ENCODE data around the gene ATP5ME. TPM values are rescaled to one million over a fixed set of nuclear protein-coding genes. Genes with fewer than 3 reads are reported as not detected.

ATP5ME gene
- total and polyA plus RNA-seq, 2 of the 13 experiments (the other 11 are each of a cell fraction or from before 2014, with no cell fraction given), result 305 to 753 TPM

DNA sequence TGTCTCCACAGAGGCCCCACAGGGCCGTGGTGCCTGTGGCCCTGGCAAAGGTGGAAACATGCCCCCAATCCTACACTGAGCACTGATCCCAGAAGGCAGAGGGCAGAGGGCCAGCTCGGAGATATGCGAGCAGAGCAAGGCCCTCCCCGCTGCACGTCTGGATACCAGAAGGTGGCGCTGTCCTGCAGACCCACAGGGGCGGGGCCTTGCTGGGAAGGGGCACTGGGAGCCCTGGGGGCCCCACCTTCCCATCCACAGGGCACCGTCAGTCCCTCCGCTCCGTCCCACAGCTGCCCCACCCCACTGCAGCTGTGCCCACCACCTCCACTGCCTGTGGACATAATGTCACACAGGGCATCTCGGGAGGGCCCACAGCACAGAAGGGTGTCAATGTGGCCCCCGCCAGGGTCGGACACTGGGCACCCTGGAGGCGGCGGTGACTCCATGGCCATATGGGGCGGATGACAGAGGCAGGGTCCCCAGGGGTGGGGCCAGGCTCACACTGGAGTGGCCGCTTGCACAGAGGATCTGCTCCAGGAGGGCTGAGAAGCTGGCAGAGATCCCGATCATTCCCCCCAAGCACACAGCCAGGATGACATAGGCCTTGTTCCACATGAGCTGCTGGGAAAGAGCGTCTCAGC, 10.0 kb upstream of the ATP5ME start (continued):
- TF ChIP-seq, protein P1, sequence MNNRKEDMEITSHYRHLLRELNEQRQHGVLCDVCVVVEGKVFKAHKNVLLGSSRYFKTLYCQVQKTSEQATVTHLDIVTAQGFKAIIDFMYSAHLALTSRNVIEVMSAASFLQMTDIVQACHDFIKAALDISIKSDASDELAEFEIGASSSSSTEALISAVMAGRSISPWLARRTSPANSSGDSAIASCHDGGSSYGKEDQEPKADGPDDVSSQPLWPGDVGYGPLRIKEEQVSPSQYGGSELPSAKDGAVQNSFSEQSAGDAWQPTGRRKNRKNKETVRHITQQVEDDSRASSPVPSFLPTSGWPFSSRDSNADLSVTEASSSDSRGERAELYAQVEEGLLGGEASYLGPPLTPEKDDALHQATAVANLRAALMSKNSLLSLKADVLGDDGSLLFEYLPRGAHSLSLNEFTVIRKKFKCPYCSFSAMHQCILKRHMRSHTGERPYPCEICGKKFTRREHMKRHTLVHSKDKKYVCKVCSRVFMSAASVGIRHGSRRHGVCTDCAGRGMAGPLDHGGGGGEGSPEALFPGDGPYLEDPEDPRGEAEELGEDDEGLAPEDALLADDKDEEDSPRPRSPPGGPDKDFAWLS (CRISPR knock-in tag; IDR thresholded peaks at IDR 0.05; ENCODE audit: borderline replicate concordance), result no peak
- no peak for TF ChIP-seq ZFP36 (IDR thresholded peaks at IDR 0.05; ENCODE audit: borderline replicate concordance, low read depth, low read length, partially characterized antibody)
- TF ChIP-seq NKX3-1 (CRISPR knock-in tag; IDR thresholded peaks at IDR 0.05), result no peak
- TF ChIP-seq, protein P2, sequence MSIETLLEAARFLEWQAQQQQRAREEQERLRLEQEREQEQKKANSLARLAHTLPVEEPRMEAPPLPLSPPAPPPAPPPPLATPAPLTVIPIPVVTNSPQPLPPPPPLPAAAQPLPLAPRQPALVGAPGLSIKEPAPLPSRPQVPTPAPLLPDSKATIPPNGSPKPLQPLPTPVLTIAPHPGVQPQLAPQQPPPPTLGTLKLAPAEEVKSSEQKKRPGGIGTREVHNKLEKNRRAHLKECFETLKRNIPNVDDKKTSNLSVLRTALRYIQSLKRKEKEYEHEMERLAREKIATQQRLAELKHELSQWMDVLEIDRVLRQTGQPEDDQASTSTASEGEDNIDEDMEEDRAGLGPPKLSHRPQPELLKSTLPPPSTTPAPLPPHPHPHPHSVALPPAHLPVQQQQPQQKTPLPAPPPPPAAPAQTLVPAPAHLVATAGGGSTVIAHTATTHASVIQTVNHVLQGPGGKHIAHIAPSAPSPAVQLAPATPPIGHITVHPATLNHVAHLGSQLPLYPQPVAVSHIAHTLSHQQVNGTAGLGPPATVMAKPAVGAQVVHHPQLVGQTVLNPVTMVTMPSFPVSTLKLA (IDR thresholded peaks at IDR 0.05), result no peak
- TF ChIP-seq HNRNPUL1 (IDR thresholded peaks at IDR 0.05; ENCODE audit: low read depth, low read length), result no peak
- no peak for TF ChIP-seq ZNF7 (CRISPR knock-in tag; IDR thresholded peaks at IDR 0.05)
- TF ChIP-seq AGO1 (IDR thresholded peaks at IDR 0.05; ENCODE audit: low read depth, low read length, poor library complexity, severe bottlenecking), result peak; percentile 60
- TF ChIP-seq PHB2 (IDR thresholded peaks at IDR 0.05; ENCODE audit: partially characterized antibody), result no peak
- peak; percentile 49; the same call in 1 of the 2 replicates for TF ChIP-seq YEATS2 (CRISPR knock-in tag; IDR thresholded peaks at IDR 0.05; ENCODE audit: borderline replicate concordance)
- no peak for TF ChIP-seq GLI4 (CRISPR knock-in tag; IDR thresholded peaks at IDR 0.05; ENCODE audit: borderline replicate concordance)
- TF ChIP-seq ZNF432 (CRISPR knock-in tag; IDR thresholded peaks at IDR 0.05; ENCODE audit: borderline replicate concordance), result no peak
- TF ChIP-seq, protein P3, sequence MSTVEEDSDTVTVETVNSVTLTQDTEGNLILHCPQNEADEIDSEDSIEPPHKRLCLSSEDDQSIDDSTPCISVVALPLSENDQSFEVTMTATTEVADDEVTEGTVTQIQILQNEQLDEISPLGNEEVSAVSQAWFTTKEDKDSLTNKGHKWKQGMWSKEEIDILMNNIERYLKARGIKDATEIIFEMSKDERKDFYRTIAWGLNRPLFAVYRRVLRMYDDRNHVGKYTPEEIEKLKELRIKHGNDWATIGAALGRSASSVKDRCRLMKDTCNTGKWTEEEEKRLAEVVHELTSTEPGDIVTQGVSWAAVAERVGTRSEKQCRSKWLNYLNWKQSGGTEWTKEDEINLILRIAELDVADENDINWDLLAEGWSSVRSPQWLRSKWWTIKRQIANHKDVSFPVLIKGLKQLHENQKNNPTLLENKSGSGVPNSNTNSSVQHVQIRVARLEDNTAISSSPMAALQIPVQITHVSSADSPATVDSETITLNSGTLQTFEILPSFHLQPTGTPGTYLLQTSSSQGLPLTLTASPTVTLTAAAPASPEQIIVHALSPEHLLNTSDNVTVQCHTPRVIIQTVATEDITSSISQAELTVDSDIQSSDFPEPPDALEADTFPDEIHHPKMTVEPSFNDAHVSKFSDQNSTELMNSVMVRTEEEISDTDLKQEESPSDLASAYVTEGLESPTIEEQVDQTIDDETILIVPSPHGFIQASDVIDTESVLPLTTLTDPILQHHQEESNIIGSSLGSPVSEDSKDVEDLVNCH (CRISPR knock-in tag; IDR thresholded peaks at IDR 0.05), result no peak
- TF ChIP-seq, protein P4, sequence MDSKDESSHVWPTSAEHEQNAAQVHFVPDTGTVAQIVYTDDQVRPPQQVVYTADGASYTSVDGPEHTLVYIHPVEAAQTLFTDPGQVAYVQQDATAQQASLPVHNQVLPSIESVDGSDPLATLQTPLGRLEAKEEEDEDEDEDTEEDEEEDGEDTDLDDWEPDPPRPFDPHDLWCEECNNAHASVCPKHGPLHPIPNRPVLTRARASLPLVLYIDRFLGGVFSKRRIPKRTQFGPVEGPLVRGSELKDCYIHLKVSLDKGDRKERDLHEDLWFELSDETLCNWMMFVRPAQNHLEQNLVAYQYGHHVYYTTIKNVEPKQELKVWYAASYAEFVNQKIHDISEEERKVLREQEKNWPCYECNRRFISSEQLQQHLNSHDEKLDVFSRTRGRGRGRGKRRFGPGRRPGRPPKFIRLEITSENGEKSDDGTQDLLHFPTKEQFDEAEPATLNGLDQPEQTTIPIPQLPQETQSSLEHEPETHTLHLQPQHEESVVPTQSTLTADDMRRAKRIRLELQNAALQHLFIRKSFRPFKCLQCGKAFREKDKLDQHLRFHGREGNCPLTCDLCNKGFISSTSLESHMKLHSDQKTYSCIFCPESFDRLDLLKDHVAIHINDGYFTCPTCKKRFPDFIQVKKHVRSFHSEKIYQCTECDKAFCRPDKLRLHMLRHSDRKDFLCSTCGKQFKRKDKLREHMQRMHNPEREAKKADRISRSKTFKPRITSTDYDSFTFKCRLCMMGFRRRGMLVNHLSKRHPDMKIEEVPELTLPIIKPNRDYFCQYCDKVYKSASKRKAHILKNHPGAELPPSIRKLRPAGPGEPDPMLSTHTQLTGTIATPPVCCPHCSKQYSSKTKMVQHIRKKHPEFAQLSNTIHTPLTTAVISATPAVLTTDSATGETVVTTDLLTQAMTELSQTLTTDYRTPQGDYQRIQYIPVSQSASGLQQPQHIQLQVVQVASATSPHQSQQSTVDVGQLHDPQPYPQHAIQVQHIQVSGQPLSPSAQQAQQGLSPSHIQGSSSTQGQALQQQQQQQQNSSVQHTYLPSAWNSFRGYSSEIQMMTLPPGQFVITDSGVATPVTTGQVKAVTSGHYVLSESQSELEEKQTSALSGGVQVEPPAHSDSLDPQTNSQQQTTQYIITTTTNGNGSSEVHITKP (CRISPR knock-in tag; IDR thresholded peaks at IDR 0.05; ENCODE audit: low read depth), result no peak
- TF ChIP-seq TBX2 (CRISPR knock-in tag; IDR thresholded peaks at IDR 0.05; ENCODE audit: borderline replicate concordance), result peak; percentile 42; the same call in 1 of the 2 replicates
- TF ChIP-seq, protein P5, sequence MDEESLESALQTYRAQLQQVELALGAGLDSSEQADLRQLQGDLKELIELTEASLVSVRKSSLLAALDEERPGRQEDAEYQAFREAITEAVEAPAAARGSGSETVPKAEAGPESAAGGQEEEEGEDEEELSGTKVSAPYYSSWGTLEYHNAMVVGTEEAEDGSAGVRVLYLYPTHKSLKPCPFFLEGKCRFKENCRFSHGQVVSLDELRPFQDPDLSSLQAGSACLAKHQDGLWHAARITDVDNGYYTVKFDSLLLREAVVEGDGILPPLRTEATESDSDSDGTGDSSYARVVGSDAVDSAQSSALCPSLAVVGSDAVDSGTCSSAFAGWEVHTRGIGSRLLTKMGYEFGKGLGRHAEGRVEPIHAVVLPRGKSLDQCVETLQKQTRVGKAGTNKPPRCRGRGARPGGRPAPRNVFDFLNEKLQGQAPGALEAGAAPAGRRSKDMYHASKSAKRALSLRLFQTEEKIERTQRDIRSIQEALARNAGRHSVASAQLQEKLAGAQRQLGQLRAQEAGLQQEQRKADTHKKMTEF (CRISPR knock-in tag; IDR thresholded peaks at IDR 0.05), result peak; percentile 72; the same call in 1 of the 2 replicates
- TF ChIP-seq ZEB1 (IDR thresholded peaks at IDR 0.05; ENCODE audit: insufficient replicate concordance, low read depth), result no peak
- TF ChIP-seq ZNF570 (CRISPR knock-in tag; IDR thresholded peaks at IDR 0.05; ENCODE audit: borderline replicate concordance), result no peak

All from HepG2 (cell line).